ENCODE measurements around the gene FHOD3. TPM values are rescaled to one million over a fixed set of nuclear protein-coding genes. Genes with fewer than 3 reads are reported as not detected.

The FHOD3 gene
- total and polyA plus RNA-seq, 2 of the 13 experiments (the other 11 are each of a cell fraction or from before 2014, with no cell fraction given) = 0.07 TPM; not detected in 1

DNA sequence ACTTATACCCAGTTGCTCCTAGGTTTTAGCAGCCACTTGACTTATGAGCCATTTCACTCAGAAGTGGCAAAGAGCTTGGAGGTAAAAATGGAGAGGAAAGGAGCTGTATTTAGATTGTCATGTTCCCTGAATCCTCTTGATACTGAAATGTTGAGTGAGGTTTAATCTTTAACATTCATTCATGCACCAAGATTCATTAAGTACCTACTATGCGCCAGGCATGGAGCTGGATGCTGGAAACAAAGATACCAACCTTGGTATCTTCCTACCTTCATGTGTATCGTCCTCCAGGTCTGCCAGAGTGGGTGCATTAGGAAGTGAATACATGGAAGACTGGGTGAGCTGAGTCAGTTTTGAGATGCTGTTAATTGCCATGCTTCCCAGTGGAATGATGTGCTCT, 507.6 kb downstream of the FHOD3 start:
- FAIRE-seq (no peak), DNase-seq (ENCODE audit: low spot score) (no peak), ATAC-seq (no peak)
- Histone ChIP-seq H3K4me1 (ENCODE audit: insufficient read depth, low read length) (no peaks in the 10 kb centered on the region), H3K9ac (ENCODE audit: insufficient read depth, low read depth, low read length) (no peak overlapping the region), H3K27ac (ENCODE audit: extremely low read length, insufficient read depth, low read length) (no peak overlapping the region), H4K20me1 (ENCODE audit: insufficient read depth, low read length) (peaks cover 4% of the 10 kb centered on the region), H3K9me3 (ENCODE audit: low read length) (no peaks in the 10 kb centered on the region; the same call in 1 of the 2 replicates), H3K4me2 (ENCODE audit: low read depth, low read length) (no peak overlapping the region), H2AFZ (ENCODE audit: low read length) (no peak overlapping the region), H3K36me3 (replicated peaks in 1 of 2; ENCODE audit: control insufficient read depth in 1 of 2, insufficient read depth in 2 of 2, low read length in 2 of 2) (peaks cover 14 to 71% of the 10 kb centered on the region in 2 experiments), H3K27me3 (ENCODE audit: control insufficient read depth in 1 of 2, insufficient read depth in 2 of 2, low read length in 2 of 2) (no peaks in the 10 kb centered on the region), H3K4me3 (replicated peaks in 1 of 3; ENCODE audit: insufficient read depth in 1 of 3, low read depth in 2 of 3, low read length in 3 of 3) (no peak overlapping the region), H3K79me2 (ENCODE audit: insufficient read depth, low read length) (no peaks in the 10 kb centered on the region)
- 96% methylated on average over 2 of the region's 2 CpGs for WGBS (ENCODE audit: low lambda C conversion rate)
- no TSS peak for BruUV-seq (replicated peaks)
- in situ Hi-C loops (cut with HindIII; ENCODE audit: extremely low pct_ligation_motif_present, low pct_unique_long_range_greater_than_20kb) (no loop called here), intact Hi-C loops (cut with micrococcal nuclease; ENCODE audit: unreplicated experiment) (loop anchor here (5.0 kb wide), 1 partner anchor 118 kb away; no protein-coding TSS in a partner anchor)
- no peak for TF ChIP-seq ZNF501 (CRISPR knock-in tag; IDR thresholded peaks at IDR 0.05)
- TF ChIP-seq ZKSCAN1 (IDR thresholded peaks at IDR 0.05; ENCODE audit: low read length) = peak; percentile 52; the same call in 1 of the 2 replicates
- TF ChIP-seq U2AF2 (IDR thresholded peaks at IDR 0.05; ENCODE audit: low read depth, low read length) = no peak
- ChIA-PET CTCF (ENCODE audit: low intra/inter-chr PET ratio, low total read pairs) (no interaction called here), POLR2A (no interaction called here)

- in situ Hi-C loops (cut with HindIII; ENCODE audit: extremely low pct_ligation_motif_present, low pct_unique_long_range_greater_than_20kb) (no loop called here), intact Hi-C loops (cut with micrococcal nuclease; ENCODE audit: unreplicated experiment) (loop anchor here (1.0 to 5.0 kb wide), 2 partner anchors 39 to 121 kb away; no protein-coding TSS in a partner anchor)
- H3K4me1 ChIP-seq (ENCODE audit: insufficient read depth, low read length) = no peaks in the 10 kb centered on the region
- no peak for ATAC-seq
- H2AFZ ChIP-seq (ENCODE audit: low read length) = no peak overlapping the region
- no peaks in the 10 kb centered on the region for H3K9me3 ChIP-seq (ENCODE audit: low read length)
- no peak for FAIRE-seq
- H3K36me3 ChIP-seq (replicated peaks in 1 of 2; ENCODE audit: control insufficient read depth in 1 of 2, insufficient read depth in 2 of 2, low read length in 2 of 2) = peaks cover 12 to 67% of the 10 kb centered on the region in 2 experiments
- 98% methylated on average over 2 of the region's 2 CpGs for WGBS (ENCODE audit: low lambda C conversion rate)
- H3K27me3 ChIP-seq (ENCODE audit: control insufficient read depth in 1 of 2, insufficient read depth in 2 of 2, low read length in 2 of 2) = no peaks in the 10 kb centered on the region
- no peak overlapping the region for H3K27ac ChIP-seq (ENCODE audit: extremely low read length, insufficient read depth, low read length)
- H4K20me1 ChIP-seq (ENCODE audit: insufficient read depth, low read length) = peaks cover 7% of the 10 kb centered on the region
- ChIA-PET POLR2A (no interaction called here), CTCF (ENCODE audit: low intra/inter-chr PET ratio, low total read pairs) (interaction anchor here (1.8 kb wide), 1 partner anchor 39 kb away, joined by 12 read pairs; no protein-coding TSS in a partner anchor)
- no TSS peak for BruUV-seq (replicated peaks)
- no peak overlapping the region for H3K9ac ChIP-seq (ENCODE audit: insufficient read depth, low read depth, low read length)
- TF ChIP-seq SRSF4 (IDR thresholded peaks at IDR 0.05; ENCODE audit: low read depth, low read length, poor library complexity, severe bottlenecking) (no peak), ZBTB10 (CRISPR knock-in tag; IDR thresholded peaks at IDR 0.05; ENCODE audit: borderline replicate concordance) (no peak)
- H3K4me2 ChIP-seq (ENCODE audit: low read depth, low read length) = no peak overlapping the region
- no peaks in the 10 kb centered on the region for H3K79me2 ChIP-seq (ENCODE audit: insufficient read depth, low read length)
- no peak for DNase-seq (ENCODE audit: low spot score)
- no peak overlapping the region for H3K4me3 ChIP-seq (replicated peaks in 1 of 3; ENCODE audit: insufficient read depth in 1 of 3, low read depth in 2 of 3, low read length in 3 of 3)
Observed at GRCh38 chr18:36808681-36809080, 511.2 kb downstream of the FHOD3 start.

All from HepG2 (cell line).